Stimulated activated CD4-positive, alpha-beta T cell treated with anti-CD3 and anti-CD28 coated beads, Interleukin-12 subunit alpha, Interleukin-12 subunit beta, amount 100 ng/mL, for 4 hours (primary cell): ENCODE results near the gene SLC5A12.
"Not testable (repeated sequence)": the region's sequence is repeated elsewhere in the genome, so short reads cannot be mapped to it uniquely, and the experiment has no call there.

Experiments
- DNase-seq: peaks from one replicate; pipeline ENCODE4 v3.0.0-alpha.2; 2020

Gene SLC5A12

GRCh38 chr11:26649884-26650283 is 72.0 kb downstream of the SLC5A12 start:
- no peak for DNase-seq

DNA sequence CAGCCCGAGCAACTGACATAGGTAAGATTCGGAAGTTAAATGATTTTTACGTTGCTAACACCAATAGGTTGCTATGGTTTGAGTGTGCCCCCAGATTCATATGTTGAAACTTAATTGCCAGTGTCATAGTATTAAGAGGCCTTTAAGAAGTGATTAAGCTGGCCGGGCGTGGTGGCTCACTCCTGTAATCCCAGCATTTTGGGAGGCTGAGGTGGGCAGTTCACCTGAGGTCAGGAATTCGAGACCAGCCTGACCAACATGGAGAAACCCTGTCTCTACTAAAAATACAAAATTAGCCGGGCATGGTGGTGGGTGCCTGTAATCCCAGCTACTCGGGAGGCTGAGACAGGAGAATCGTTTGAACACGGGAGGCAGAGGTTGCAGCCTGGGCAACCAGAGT is 78.5 kb downstream of the SLC5A12 start:
- not testable (repeated sequence) for DNase-seq

DNA sequence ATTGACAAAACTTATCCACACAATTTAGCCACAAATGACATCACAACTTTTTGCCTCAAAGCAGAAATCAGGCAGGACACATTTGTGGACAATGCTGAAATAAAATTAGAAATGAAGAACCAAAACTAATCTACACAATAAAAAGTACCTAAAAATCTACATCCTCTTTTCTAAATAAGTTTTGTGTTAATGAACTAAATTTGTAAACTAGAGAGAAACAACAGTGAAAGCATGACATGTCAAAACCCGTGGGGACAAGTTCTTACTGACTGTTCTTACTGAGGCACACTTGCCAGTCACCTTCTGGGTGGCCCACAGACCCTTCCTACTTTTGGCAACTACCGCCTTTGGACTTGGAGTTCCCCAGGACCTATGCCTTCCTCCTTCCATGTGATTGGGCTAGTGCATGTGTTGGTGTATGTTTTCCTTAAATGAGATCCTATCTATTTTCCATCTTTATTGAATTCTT is 89.1 kb downstream of the SLC5A12 start:
- DNase-seq: no peak

DNA sequence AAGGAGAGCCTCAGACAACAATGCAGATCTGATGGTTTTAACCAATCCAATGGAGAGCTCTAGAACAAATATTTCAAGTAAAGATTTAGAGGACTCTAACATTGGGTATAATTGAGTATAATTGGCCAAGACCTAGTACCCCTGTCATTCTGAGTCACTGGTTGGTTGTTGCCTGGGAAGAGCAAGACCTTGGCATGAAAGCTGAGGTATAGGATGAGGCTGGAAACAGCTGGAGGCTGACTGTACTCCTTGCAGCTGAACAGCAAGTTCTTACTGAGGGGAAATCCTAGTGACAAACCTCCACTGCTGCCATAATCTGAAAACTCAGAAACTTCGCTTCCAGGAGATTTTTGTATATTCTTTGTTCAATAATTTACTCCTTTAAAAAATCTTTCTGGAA is 95.5 kb downstream of the SLC5A12 start:
- no peak for DNase-seq

DNA sequence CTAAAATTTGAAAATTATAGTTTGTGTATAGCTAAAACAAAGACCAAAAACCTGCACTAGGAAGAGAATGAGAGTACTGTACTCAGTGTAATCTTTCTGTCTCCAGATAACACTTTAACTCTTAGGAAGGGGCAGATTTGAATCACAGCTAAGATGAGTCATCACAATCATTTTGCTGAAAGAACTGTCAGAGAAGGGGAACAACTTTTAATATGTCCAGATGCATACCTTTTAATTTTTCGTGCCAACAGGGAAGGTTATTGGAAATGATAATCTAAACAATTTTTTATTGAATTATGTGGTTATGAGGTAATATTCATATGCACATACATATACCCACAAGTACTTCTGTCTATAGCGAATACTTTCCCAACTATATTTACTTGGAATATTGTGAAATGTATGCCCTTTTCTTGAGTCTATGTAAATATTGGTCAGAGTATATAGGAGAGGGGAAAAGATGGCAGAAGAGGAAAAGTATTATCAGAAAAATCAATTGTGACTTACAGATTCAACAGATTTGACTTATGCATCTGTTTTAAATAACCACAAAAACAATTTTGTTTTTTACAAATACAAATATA is 98.7 kb downstream of the SLC5A12 start:
- no peak for DNase-seq

GRCh38 chr11:26622181-26622580 is 99.7 kb downstream of the SLC5A12 start:
- DNase-seq: no peak

DNA sequence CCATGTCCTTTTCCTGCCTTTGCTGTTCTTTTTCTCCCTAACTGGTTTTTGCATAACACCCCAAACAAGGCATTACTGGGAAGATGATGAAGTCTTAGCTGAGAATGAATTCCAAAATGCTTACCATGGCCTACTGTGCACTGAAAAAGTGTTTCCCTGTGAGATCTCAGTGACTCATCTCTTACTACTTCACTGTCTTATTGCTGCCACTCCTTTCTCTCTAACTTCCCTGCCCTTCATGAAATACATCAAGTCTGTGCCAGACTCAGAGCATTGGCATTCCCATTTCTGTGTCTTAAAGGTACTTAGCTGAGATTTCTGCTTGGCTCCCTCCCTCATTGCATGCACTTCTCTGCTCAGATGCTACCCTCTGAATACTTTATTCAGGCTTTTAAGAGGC is 100.7 kb downstream of the SLC5A12 start:
- DNase-seq: no peak

GRCh38 chr11:26620282-26621045 is 101.4 kb downstream of the SLC5A12 start:
- no peak for DNase-seq

DNA sequence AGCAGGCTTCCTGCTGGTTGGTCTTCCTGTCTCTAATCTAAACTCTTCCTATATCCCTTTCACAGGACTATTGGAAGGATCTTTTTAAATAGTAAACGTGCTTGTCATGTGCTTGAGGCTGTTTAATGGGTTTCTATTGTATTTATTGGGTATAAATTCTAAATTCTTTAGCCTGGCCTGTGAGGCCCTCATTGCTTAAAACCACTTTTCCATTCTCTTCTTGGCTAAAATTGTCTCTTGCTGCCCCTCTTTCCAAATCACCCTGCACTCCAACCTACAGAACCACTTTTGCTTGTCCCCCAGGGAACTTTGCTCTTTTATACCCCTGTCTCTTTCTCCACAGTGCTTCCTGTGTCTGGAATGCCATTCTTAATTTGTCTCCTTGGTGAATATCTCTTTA is 103.4 kb downstream of the SLC5A12 start:
- DNase-seq: no peak
